ENCODE data around the gene GDPD4.

DNA sequence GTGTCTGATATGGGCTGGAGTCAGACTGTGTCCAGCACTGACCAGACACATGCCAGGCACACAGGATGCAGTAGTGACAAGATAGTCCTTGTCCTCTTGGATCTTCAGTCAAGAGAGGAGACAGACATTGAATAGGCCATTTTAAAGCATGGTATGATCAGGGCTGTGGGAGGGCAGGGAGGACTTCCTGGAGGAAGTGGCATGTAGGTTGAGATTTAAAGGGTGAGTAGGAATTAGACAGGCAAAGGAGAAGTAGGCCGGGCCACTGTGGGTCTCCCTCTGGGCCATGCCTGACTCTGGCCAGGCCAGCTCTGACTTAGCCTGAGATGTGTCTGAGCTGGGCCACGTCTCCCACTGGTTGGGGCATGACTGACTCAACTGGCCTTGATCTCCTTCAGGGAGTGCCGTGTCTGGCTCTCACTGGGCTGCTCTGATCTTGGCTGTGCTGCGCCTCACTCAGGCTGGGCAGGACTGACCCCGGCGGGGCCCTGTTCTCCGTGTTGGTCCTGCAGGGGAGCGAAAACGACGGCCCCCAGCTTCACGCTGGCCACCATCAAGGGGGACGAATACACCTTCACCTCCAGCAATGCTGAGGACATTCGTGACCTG lies 102.2 kb downstream of the GDPD4 start:
- TF ChIP-seq, protein P1, sequence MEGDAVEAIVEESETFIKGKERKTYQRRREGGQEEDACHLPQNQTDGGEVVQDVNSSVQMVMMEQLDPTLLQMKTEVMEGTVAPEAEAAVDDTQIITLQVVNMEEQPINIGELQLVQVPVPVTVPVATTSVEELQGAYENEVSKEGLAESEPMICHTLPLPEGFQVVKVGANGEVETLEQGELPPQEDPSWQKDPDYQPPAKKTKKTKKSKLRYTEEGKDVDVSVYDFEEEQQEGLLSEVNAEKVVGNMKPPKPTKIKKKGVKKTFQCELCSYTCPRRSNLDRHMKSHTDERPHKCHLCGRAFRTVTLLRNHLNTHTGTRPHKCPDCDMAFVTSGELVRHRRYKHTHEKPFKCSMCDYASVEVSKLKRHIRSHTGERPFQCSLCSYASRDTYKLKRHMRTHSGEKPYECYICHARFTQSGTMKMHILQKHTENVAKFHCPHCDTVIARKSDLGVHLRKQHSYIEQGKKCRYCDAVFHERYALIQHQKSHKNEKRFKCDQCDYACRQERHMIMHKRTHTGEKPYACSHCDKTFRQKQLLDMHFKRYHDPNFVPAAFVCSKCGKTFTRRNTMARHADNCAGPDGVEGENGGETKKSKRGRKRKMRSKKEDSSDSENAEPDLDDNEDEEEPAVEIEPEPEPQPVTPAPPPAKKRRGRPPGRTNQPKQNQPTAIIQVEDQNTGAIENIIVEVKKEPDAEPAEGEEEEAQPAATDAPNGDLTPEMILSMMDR (IDR thresholded peaks at IDR 0.05 in 4 of 5, conservative IDR thresholded peaks at IDR 0.05 in 1 of 5) = no peak
- no peak for TF ChIP-seq POLR2A (IDR thresholded peaks at IDR 0.05)
